GM12891 (cell line): Measurements from ENCODE around the gene LGALS4.
"Not testable (repeated sequence)": the region's sequence is repeated elsewhere in the genome, so short reads cannot be mapped to it uniquely, and the experiment has no call there.

Experiments used
- DNase-seq: peaks from one replicate; pipeline ENCODE4 v3.0.0; 2011; ENCODE audit warnings: low spot score; ENCODE audit not compliant: insufficient read length
- FAIRE-seq: peaks from 2 replicates; lab custom pipeline; 2011; peaks lifted over from hg19 to GRCh38; lab: Jason Lieb, UNC
- PAX5 ChIP-seq: IDR thresholded peaks from 2 replicates; pipeline ENCODE4 v1.6.1; 2011; ENCODE audit warnings: low read length, moderate library complexity, mild to moderate bottlenecking; ENCODE audit not compliant: insufficient read depth, severe bottlenecking
- POLR2A ChIP-seq: IDR thresholded peaks from 2 replicates; pipeline ENCODE4 v1.6.1; 2011; ENCODE audit warnings: low read depth, low read length, control low read depth
- POLR2AphosphoS5 ChIP-seq: IDR thresholded peaks from 2 replicates; pipeline ENCODE4 v1.6.1; 2011; ENCODE audit warnings: low read depth, low read length, control low read depth
- POU2F2 ChIP-seq: IDR thresholded peaks from 2 replicates; pipeline ENCODE4 v1.6.1; 2011; ENCODE audit warnings: low read depth, mild to moderate bottlenecking, control low read depth, low read length, moderate library complexity
- SPI1 ChIP-seq: IDR thresholded peaks from 2 replicates; pipeline ENCODE4 v1.6.1; 2011; ENCODE audit warnings: low read depth, low read length, control low read depth
- TAF1 ChIP-seq: IDR thresholded peaks from 2 replicates; pipeline ENCODE4 v1.6.1; 2011; ENCODE audit warnings: low read depth, low read length, control low read depth

The LGALS4 gene

GRCh38 chr19:38769635-38770211 is 43.0 kb downstream of the LGALS4 start:
- FAIRE-seq (peak; percentile 97), DNase-seq (peak; percentile 83)

GRCh38 chr19:38766276-38767047 is 46.3 kb downstream of the LGALS4 start:
- TF ChIP-seq SPI1 (no peak), POLR2A (no peak)
- no peak for FAIRE-seq
- no peak for DNase-seq

More at GRCh38 chr19:38769635-38770211, 43.0 kb downstream of the LGALS4 start:
- TF ChIP-seq PAX5 (peak; percentile 72), POU2F2 (no peak), POLR2AphosphoS5 (no peak), SPI1 (no peak), POLR2A (no peak), TAF1 (0 out of 2 replicates have a peak, but pooled peaks have one; percentile 33)

GRCh38 chr19:38765214-38765613 is 47.5 kb downstream of the LGALS4 start:
- FAIRE-seq (no peak), DNase-seq (no peak)
- TF ChIP-seq POLR2A (no peak), POLR2AphosphoS5 (no peak)

- FAIRE-seq (no peak), DNase-seq (no peak)
- no peak for TF ChIP-seq TAF1
- TF ChIP-seq POU2F2: no peak
- TF ChIP-seq SPI1: no peak
- TF ChIP-seq PAX5: no peak
- TF ChIP-seq POLR2AphosphoS5: no peak
- TF ChIP-seq POLR2A: no peak
Observed at GRCh38 chr19:38763795-38764220, 48.9 kb downstream of the LGALS4 start.

- FAIRE-seq, DNase-seq: not testable (repeated sequence)
Observed at GRCh38 chr19:38761884-38762389, 50.8 kb downstream of the LGALS4 start.

- not testable (repeated sequence) for DNase-seq, FAIRE-seq
Observed at GRCh38 chr19:38760805-38761517, 51.8 kb downstream of the LGALS4 start.

- DNase-seq (no peak), FAIRE-seq (no peak)
- TF ChIP-seq POU2F2 (no peak), SPI1 (no peak), PAX5 (no peak), TAF1 (no peak), POLR2AphosphoS5 (no peak), POLR2A (no peak)
Observed at GRCh38 chr19:38759590-38760003, 53.1 kb downstream of the LGALS4 start.

- DNase-seq, FAIRE-seq: not testable (repeated sequence)
Observed at GRCh38 chr19:38754196-38754595, 58.5 kb downstream of the LGALS4 start.

- DNase-seq, FAIRE-seq: not testable (repeated sequence)
Observed at GRCh38 chr19:38753783-38754182, 59.0 kb downstream of the LGALS4 start.
